ENCODE measurements around the gene TDRD3. TPM values are rescaled to one million over a fixed set of nuclear protein-coding genes. Genes with fewer than 3 reads are reported as not detected.

The TDRD3 gene
- total and polyA plus RNA-seq, 2 donors (not counting 1 experiment from before 2014, with no cell fraction given), result 10.5 to 18.8 TPM

DNA sequence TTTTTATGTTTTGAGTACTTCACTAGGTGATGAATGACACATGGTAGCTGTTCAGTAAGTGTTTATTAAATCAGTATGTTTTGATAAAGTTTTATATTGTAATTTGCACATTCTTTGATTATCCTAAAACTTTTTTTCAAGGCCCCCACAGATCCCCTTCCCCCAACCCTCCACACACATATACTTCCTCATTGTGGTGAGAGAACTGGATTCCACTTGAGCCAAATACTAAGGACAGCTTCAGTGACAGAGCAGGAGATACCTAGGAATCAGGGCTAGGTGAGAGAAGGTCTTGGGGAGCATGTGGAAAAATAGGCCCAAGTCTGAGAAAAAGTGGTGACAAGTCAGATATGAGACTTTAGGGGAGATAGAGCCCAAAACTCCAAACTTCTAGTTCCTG lies 174.6 kb downstream of the TDRD3 start:
- H3K4me3 ChIP-seq (replicated peaks in 1 of 4; ENCODE audit: control extremely low read depth in 1 of 4, insufficient read depth in 1 of 4, low read depth in 3 of 4, low read length in 4 of 4), result no peak overlapping the region
- no peak overlapping the region for H2AFZ ChIP-seq (ENCODE audit: low read length)
- H3K9me3 ChIP-seq (ENCODE audit: control insufficient read depth, insufficient read depth, low read depth, low read length), result no peaks in the 10 kb centered on the region
- no peak overlapping the region for H3K27ac ChIP-seq (ENCODE audit: insufficient read depth, low read length)
- no peak for DNase-seq (ENCODE audit: low read depth in 2 of 2)
- peaks cover 2% of the 10 kb centered on the region for H3K4me1 ChIP-seq (ENCODE audit: control insufficient read depth, extremely low read depth, insufficient read depth, low read length)
- H3K9ac ChIP-seq (ENCODE audit: insufficient read depth, low read length), result no peak overlapping the region
- H3K27me3 ChIP-seq (ENCODE audit: control insufficient read depth, insufficient read depth, low read length), result no peaks in the 10 kb centered on the region
- no peaks in the 10 kb centered on the region for H3K36me3 ChIP-seq (ENCODE audit: control insufficient read depth, insufficient read depth, low read length)
- no peak overlapping the region for H3K4me2 ChIP-seq (ENCODE audit: extremely low read depth, insufficient read depth, low read length)
- no peaks in the 10 kb centered on the region for H4K20me1 ChIP-seq (ENCODE audit: control insufficient read depth, extremely low read depth, insufficient read depth, low read length)
- no peak for TF ChIP-seq EZH2 (IDR thresholded peaks at IDR 0.05; ENCODE audit: low read length, missing control alignments)
- TF ChIP-seq, protein P1, sequence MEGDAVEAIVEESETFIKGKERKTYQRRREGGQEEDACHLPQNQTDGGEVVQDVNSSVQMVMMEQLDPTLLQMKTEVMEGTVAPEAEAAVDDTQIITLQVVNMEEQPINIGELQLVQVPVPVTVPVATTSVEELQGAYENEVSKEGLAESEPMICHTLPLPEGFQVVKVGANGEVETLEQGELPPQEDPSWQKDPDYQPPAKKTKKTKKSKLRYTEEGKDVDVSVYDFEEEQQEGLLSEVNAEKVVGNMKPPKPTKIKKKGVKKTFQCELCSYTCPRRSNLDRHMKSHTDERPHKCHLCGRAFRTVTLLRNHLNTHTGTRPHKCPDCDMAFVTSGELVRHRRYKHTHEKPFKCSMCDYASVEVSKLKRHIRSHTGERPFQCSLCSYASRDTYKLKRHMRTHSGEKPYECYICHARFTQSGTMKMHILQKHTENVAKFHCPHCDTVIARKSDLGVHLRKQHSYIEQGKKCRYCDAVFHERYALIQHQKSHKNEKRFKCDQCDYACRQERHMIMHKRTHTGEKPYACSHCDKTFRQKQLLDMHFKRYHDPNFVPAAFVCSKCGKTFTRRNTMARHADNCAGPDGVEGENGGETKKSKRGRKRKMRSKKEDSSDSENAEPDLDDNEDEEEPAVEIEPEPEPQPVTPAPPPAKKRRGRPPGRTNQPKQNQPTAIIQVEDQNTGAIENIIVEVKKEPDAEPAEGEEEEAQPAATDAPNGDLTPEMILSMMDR (conservative IDR thresholded peaks at IDR 0.05 in 1 of 2, IDR thresholded peaks at IDR 0.05 in 1 of 2; ENCODE audit: low read depth in 1 of 2, low read length in 2 of 2), result no peak
- H3K79me2 ChIP-seq (ENCODE audit: control insufficient read depth, insufficient read depth, low read length), result no peaks in the 10 kb centered on the region

DNA sequence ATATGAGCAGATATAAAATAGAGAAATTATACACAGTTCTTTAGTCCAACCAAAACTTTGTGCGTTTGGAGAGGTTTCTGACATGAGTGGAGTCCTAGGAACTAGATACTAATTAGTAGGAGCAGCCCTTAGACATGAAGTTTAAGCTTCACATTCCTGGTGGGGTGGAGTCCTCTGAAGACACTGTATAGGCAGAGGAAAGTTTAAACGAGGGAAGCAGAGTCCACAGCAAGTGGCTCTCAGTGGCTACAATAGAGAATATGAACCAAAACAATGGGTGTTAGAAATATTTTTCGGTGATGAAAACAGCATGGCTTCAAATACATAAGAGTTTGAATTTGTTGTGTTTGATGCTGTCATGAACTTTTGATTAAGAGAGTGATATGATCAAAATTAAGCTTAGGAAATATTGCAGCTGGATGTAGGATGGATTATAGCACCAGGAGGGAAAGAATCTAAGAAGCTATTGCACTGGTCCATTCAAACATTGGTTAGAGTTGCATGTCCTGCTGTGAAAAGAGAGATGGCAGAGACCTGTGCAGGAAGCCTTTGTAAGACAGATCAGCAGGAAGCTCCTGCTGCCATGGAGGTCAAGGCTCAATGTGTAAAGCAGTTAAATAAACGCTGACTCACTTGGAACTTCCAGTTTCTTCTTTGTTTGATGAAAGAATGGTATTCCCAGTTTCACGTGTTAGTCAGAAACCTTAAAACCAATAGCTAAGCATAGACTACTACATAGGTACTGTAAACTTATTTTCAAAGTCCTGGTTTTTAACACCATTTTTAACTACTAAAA lies 175.2 kb downstream of the TDRD3 start:
- Histone ChIP-seq H3K79me2 (ENCODE audit: control insufficient read depth, insufficient read depth, low read length) (no peaks in the 10 kb centered on the region), H3K9me3 (ENCODE audit: control insufficient read depth, insufficient read depth, low read depth, low read length) (no peaks in the 10 kb centered on the region), H4K20me1 (ENCODE audit: control insufficient read depth, extremely low read depth, insufficient read depth, low read length) (no peaks in the 10 kb centered on the region), H3K27ac (ENCODE audit: insufficient read depth, low read length) (no peak overlapping the region), H3K4me2 (ENCODE audit: extremely low read depth, insufficient read depth, low read length) (no peak overlapping the region), H3K4me1 (ENCODE audit: control insufficient read depth, extremely low read depth, insufficient read depth, low read length) (peaks cover 2% of the 10 kb centered on the region), H3K9ac (ENCODE audit: insufficient read depth, low read length) (no peak overlapping the region), H3K4me3 (replicated peaks in 1 of 4; ENCODE audit: control extremely low read depth in 1 of 4, insufficient read depth in 1 of 4, low read depth in 3 of 4, low read length in 4 of 4) (no peak overlapping the region), H3K27me3 (ENCODE audit: control insufficient read depth, insufficient read depth, low read length) (no peaks in the 10 kb centered on the region), H2AFZ (ENCODE audit: low read length) (no peak overlapping the region), H3K36me3 (ENCODE audit: control insufficient read depth, insufficient read depth, low read length) (no peaks in the 10 kb centered on the region)
- TF ChIP-seq EZH2 (IDR thresholded peaks at IDR 0.05; ENCODE audit: low read length, missing control alignments), result no peak
- TF ChIP-seq, protein P1 (conservative IDR thresholded peaks at IDR 0.05 in 1 of 2, IDR thresholded peaks at IDR 0.05 in 1 of 2; ENCODE audit: low read depth in 1 of 2, low read length in 2 of 2), result no peak
- peak; percentile 44 to 84 for DNase-seq (ENCODE audit: low read depth in 2 of 2)

DNA sequence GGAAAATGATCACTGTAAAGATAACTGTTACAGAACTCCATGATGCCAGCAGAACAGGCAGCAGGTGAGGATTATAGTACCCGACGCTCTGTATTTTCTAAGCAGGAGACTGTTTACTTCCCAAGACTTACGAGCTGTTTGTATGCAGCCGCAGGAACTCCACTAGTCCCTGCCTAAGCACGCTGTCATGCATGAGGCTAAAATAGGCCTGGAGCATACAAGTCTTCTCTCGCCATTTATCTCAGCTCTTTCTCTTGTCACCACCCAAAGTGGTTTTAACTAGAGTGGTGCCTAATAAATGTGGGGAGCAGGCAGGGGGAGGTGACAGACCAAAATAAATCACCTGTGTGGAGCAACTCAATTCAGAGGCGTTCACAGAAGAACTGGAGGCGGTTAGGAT lies 175.8 kb downstream of the TDRD3 start:
- Histone ChIP-seq H3K36me3 (ENCODE audit: control insufficient read depth, insufficient read depth, low read length) (no peaks in the 10 kb centered on the region), H3K4me1 (ENCODE audit: control insufficient read depth, extremely low read depth, insufficient read depth, low read length) (peaks cover 2% of the 10 kb centered on the region), H2AFZ (ENCODE audit: low read length) (no peak overlapping the region), H3K9me3 (ENCODE audit: control insufficient read depth, insufficient read depth, low read depth, low read length) (no peaks in the 10 kb centered on the region), H4K20me1 (ENCODE audit: control insufficient read depth, extremely low read depth, insufficient read depth, low read length) (no peaks in the 10 kb centered on the region), H3K79me2 (ENCODE audit: control insufficient read depth, insufficient read depth, low read length) (no peaks in the 10 kb centered on the region), H3K4me3 (replicated peaks in 1 of 4; ENCODE audit: control extremely low read depth in 1 of 4, insufficient read depth in 1 of 4, low read depth in 3 of 4, low read length in 4 of 4) (no peak overlapping the region), H3K9ac (ENCODE audit: insufficient read depth, low read length) (no peak overlapping the region), H3K4me2 (ENCODE audit: extremely low read depth, insufficient read depth, low read length) (no peak overlapping the region), H3K27me3 (ENCODE audit: control insufficient read depth, insufficient read depth, low read length) (no peaks in the 10 kb centered on the region), H3K27ac (ENCODE audit: insufficient read depth, low read length) (no peak overlapping the region)
- TF ChIP-seq, protein P1 (conservative IDR thresholded peaks at IDR 0.05 in 1 of 2, IDR thresholded peaks at IDR 0.05 in 1 of 2; ENCODE audit: low read depth in 1 of 2, low read length in 2 of 2), result no peak
- TF ChIP-seq EZH2 (IDR thresholded peaks at IDR 0.05; ENCODE audit: low read length, missing control alignments), result no peak
- DNase-seq (ENCODE audit: low read depth in 2 of 2), result peak in 1 of 2 donors; percentile 3

Data from fibroblast of lung (primary cell).